SHP77 treated with DMSO at 0.1 percent for 48 hours (cell line): ENCODE data around the gene FCAMR.

ENCODE experiments used
- DNase-seq: peaks from one replicate; lab custom pipeline; 2025; lab: John Stamatoyannopoulos, UW

The FCAMR gene

DNA sequence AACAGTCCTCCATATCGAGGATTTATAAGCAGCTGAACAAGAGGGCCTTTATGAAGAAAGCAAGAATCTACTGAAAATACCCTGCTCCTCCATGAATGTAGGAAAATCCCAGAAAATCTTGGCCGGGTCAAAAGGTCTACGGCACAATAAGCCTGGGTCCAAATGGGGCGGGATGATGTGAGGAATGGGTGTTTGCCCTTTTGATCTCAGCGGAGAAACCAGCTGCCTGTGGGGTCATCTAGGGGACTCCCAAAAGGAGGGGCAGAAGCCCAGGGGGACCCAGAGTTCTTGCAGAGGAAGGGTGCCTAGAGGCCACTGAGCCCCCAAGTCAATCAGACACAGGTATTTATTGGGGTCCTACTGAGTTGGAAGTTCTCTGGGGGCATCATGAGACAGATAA lies 12.6 kb downstream of the FCAMR start:
- no peak for DNase-seq

- no peak for DNase-seq
These were observed 14.5 kb downstream of the FCAMR start for GRCh38 chr1:206955476-206956451.

- DNase-seq = no peak
These were observed 15.6 kb downstream of the FCAMR start for GRCh38 chr1:206954459-206955342.

DNA sequence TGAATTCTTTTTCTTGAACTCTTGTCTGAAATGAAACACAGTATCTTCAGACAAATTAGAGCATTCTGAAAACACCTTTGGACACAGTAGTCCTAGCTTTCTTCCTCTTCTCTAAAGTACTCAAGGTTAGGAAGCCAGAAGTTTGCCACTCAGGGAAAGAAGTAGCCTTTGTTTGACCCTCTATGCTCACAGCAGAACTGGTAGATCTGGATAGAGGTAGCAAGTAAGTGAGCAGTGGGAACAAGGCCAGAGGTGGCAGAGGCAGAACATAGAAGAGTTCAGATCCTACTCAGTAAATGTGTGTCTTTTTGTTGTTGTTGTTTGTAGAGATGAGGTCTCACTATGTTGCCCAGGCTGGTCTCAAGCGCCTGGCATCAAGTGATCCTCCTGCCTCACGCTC lies 16.6 kb downstream of the FCAMR start:
- no peak for DNase-seq

DNA sequence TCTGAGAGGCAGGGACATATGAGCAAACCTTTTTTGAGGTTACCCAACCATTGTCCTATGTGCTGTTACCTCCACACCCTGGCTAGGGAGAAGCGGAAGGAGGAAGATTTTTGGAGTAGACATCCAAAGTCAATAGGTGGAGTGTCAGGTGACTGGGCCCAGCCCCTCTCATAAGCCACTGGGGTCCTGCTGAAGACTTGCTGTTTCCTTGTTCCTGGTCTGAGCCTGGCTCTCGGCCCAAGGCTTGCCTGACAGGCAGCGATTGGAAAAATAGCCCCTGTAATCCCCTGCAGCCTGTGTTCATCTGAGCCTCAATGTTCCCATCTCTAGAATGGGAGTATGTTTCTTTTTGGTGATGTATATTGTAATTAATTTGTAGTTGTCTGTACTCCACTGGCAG lies 17.1 kb downstream of the FCAMR start:
- no peak for DNase-seq

DNA sequence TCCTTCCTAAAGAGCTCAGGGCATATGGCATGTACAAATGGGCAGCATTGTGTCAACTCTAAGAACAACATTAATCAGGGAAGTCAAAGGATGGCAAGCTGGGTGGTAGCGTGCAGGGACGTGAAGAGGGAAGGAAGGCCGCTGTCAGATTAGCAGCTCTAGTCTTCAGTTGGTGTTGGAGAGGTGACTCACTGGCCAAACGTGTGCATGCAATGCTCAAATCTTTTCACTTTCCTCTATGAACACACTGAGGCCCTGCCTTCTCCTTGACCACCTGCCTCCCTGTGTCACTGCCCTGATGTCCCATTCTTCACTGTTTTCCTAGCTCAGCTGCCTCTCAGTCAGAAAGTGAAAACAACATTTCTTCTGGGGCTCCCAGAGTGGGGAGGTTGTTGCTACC lies 18.1 kb downstream of the FCAMR start:
- no peak for DNase-seq

DNA sequence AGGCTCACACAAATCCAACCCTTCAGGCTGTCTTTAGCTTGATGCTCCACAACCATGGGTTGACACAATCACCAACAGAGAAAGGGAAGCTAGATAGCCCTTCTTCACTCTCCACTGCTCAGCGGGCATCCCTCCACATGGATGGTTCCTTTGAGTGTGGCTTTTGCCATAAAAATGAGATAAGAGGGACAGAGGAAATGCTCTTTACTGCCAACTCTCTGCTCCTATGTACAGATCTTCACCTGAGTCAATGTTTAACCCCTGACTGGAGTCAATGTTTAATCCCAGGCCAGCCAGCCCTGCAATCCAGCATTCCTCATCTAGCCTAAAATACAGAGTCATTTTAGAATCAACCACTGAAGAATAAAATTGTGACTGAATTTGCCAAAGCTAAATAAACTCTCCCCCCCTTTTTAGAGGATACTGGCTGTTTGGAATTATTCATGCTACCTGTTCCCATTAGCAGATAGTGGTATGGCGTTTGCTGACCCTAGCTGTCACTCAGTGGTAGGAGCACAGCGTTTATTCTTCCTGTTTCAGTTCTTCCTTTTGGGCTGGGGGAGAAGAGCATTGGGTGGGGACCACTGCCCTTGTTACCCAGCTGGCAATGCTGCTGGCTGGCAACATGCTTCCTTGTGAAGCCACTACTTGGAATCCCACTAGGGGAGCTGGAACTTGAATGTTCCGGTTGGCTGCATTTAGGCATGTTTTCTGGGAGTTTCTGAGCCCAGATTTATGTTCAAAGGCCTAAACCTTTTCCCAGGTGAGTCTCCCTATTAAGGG lies 18.8 kb downstream of the FCAMR start:
- DNase-seq = no peak

DNA sequence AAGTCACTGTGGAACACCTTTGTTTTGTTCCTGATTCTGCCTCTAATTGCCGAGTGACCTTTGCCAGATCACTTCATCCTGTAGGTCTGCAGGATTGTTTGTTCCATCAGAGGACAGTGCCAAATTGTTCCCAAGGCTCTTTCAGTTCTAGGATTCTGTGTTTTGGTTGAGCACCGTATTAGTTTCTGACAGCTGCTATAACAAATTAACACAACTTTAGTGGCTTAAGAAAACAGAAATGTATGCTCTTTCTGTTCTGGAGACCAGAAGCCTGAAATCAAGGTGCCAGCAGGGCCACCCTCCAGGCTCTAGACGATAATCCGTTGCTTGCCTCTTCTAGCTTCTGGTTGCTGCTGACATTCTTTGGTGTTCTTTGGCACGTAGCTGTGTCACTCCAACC lies 20.6 kb downstream of the FCAMR start:
- DNase-seq = no peak

- DNase-seq = no peak
These were observed 21.1 kb downstream of the FCAMR start for GRCh38 chr1:206949208-206949607.

- DNase-seq = no peak
These were observed 23.0 kb downstream of the FCAMR start for GRCh38 chr1:206947255-206947654.

DNA sequence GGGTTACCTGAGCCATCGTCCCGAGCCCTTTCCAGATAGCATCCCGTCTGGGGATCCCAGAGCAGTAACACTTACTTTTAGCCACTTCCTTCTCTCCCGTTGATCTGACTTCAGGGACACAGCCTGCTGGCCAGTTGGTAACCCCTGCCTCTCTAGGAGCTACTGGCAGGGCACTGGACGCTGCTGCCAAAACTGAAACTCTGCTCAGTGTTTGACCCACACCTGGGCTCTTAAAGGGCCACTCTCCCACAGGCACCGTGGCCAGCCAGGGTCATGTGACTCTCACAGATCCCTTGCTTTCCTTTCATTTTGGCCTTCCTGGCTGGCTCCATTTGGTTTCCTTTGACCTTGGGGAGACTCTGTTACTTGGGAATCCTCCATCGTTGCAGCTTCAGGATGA lies 24.0 kb downstream of the FCAMR start, which contains the start of gene PIGR:
TSS of gene PIGR (minus strand) at position 206 of the 400 bp plus-strand sequence. CDS start 5,935 bp downstream, outside the sequence.
- DNase-seq = no peak

DNA sequence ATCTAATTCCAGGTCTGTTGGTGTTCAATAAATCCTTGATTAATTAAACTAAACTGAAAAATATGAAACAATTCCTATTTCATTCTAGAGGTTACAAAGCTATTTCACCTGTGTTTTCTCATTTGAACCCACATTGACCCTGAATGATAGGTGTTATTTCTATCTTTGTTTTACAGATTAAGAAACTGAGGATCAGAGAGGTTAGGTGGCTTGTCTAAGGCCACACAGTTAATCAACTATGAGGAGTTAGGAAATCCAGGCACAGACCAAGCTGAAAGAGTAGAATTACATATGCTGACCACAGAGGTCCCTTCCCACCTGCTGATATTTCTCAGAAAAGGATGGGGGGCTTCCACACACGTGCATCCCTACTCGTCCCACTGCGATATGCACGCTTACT lies 24.5 kb downstream of the FCAMR start:
- no peak for DNase-seq

DNA sequence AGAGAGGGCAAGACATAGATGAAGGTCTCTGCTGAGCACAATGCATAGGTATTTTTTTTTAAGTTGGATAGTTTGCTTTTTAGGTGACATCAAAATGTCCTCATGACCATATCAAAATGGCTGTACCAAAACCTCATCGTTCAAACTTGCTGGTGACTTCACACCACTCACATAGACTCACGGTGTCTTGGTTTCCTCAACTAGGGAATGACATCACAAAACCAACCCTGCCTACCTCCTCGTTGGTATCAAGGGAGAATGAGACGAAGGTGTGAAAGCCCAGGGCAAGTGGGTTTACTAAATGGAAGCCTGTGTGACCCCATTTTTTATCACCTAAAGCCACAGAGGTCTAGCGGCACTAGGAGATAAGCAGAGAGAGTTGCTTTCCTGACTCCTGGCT lies 25.6 kb downstream of the FCAMR start:
- DNase-seq = no peak

- no peak for DNase-seq
These were observed 28.4 kb downstream of the FCAMR start for GRCh38 chr1:206941766-206942418.

- no peak for DNase-seq
These were observed 29.7 kb downstream of the FCAMR start for GRCh38 chr1:206940588-206940936.

DNA sequence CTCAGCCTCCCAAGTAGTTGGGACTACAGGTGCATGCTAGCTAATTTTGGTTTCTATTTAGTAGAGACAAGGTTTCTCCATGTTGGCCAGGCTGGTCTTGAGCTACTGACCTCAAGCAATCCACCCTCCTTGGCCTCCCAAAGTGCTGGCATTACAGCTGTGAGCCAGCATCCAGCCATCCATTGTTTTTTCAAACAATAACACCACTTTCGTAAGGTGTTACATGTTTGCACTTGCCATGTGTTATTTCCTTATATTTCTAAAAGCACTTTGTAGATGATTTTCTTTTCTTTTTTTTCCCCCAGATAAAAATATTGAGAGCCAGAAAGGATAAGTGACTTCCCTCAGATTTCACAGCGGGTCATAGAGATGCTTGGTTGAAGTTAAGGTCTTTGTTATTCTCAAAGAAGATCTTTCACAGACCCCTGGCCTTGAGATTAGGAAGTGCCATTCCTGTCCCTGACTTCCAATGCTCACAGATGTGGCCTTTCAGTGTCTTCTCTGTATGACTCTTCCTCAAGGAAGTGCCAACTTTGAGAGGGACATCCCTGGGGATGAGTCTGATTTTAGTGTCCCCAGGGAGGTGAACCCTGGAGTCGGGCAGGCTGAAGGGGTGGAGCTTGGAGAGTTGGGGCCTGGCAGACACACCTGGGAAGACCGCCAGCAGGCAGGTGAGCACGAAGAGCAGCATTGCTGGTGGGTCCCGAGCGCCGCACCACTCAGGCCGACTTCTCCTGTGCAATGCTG lies 30.2 kb downstream of the FCAMR start:
- no peak for DNase-seq

- DNase-seq = no peak
These were observed 31.1 kb downstream of the FCAMR start for GRCh38 chr1:206939131-206939530.

DNA sequence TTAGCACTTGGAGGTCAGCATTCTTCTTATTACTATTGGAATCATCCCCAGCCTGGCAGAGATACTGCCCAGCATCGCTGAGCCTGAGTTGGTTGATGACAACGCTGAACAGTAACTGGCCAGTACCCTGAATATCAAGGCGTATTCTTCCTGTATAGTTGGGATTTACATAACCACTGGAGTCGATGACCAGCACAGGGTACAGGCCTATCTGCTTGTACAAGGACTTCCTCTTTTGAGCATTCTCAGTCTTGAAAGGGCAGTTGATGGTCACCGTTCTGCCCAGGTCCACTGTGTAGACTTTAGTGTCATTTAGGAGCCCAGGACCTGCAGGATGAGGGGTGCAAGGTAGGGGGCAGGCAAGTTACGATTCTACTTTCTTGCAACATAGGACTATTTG lies 32.8 kb downstream of the FCAMR start:
- DNase-seq = no peak

DNA sequence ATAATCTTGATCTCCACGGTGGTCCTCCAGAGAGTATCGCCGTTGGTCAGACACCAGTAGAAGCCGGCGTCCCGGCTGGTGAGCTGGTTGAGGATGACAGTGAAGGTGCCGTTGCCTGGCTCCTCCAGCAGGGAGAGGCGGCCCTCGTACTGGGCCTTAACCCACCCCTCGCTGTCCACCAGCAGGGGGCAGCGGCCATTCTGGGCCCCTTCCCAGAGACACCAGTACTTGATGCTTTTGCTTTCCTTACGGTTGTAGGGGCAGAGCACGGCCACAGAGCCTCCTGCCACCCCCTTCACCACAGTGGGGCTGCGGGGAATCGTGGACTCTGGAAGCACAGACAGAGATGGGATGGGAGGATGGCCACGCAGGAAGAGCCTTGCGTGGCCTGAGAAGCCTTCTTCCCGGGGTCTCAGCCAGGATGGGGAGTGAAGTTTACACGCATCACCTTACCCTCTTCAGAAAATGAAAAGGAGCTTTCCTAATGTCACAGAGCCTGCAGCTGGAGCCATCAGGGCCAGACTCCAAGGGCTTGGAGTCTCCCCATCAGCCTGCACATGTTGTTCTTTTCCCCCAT lies 34.7 kb downstream of the FCAMR start:
- DNase-seq = no peak

DNA sequence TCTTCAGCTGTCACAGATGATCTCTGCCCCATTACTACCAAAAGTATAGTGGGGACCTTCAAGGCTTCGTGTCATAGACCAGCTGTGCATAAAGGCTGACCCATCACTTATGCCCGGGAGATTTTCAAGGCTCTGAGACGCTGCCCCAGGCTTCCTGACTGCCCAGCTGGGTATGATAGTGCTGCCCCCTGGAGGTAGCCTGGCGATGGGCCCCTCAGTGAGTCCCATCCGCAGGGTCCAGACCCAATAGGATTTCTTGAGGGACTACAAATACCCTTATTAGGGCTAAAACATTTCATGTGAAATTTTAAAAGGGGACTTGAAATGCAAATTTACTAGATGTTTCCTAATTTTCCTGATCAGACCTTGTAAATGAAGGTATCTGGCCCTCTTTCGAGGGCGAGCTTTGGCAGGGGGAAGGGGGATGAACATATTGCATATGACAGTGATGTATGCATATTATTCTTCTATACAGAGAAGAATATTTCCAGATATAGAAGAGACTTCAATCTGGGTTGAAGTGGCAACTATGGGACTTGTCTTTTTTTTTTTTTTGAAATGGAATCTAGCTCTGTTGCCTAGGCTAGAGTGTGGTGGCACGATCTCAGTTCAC lies 36.8 kb downstream of the FCAMR start:
- DNase-seq = no peak
